OCI-LY7 (cell line): ENCODE measurements around the gene POGLUT3. TPM values are rescaled to one million over a fixed set of nuclear protein-coding genes. Genes with fewer than 3 reads are reported as not detected.

ENCODE experiments used
- BruUV-seq: library from RNA; stranded (reverse); fragments of 400-500 nt; replicated peaks from 2 replicates; lab custom pipeline; 2021; lab: Mats Ljungman, UMichigan
- CTCF ChIA-PET: fragments of 300-600 bp; sonication (Branson Sonifier 250); formaldehyde crosslinking; loops from one replicate; lab custom pipeline; 2022; ENCODE audit warnings: antibody characterized with exemption; ENCODE audit not compliant: unreplicated experiment; lab: Charles Lee
- POLR2A ChIA-PET: fragments of 300-600 bp; sonication (Branson Sonifier 250); formaldehyde crosslinking; loops from one replicate; lab custom pipeline; 2022; ENCODE audit warnings: antibody characterized with exemption; lab: Charles Lee
- DNase-seq: peaks from one replicate; pipeline ENCODE4 v3.0.0-alpha.2; 2015; ENCODE audit warnings: low spot score
- H2AFZ ChIP-seq: fragments of 200-600 bp; sonication (generic), shearing (Covaris generic); 2 replicates; pipeline ENCODE4 v1.6.1; 2014; ENCODE audit warnings: mild to moderate bottlenecking, antibody characterized with exemption, low read length, moderate library complexity
- H3K27ac ChIP-seq: fragments of 200-600 bp; sonication (generic); 2 replicates; pipeline ENCODE4 v1.5.1; 2014; ENCODE audit warnings: mixed run types, low read depth, mild to moderate bottlenecking, moderate library complexity, low read length, inconsistent platforms; ENCODE audit not compliant: poor library complexity, severe bottlenecking
- H3K36me3 ChIP-seq: fragments of 200-600 bp; sonication (generic); 2 replicates; pipeline ENCODE4 v1.6.1; 2014; ENCODE audit warnings: mild to moderate bottlenecking, antibody characterized with exemption, low read length, moderate library complexity, mixed read lengths; ENCODE audit not compliant: insufficient read depth
- H3K4me1 ChIP-seq: fragments of 200-600 bp; sonication (generic); 2 replicates; pipeline ENCODE4 v1.5.1; 2014; ENCODE audit warnings: mild to moderate bottlenecking, low read length; ENCODE audit not compliant: insufficient read depth, poor library complexity, severe bottlenecking
- H3K4me2 ChIP-seq: fragments of 200-600 bp; sonication (generic); 2 replicates; pipeline ENCODE4 v1.6.1; 2014; ENCODE audit warnings: mild to moderate bottlenecking, low read length
- H3K4me3 ChIP-seq: fragments of 200-600 bp; sonication (generic); 2 replicates; pipeline ENCODE4 v1.5.1; 2014; ENCODE audit warnings: mild to moderate bottlenecking, low read depth, low read length; ENCODE audit not compliant: poor library complexity, severe bottlenecking
- H3K79me2 ChIP-seq: fragments of 200-600 bp; sonication (generic); 2 replicates; pipeline ENCODE4 v1.6.1; 2016; ENCODE audit warnings: low read depth, mild to moderate bottlenecking, low read length, moderate library complexity, mixed read lengths; ENCODE audit not compliant: insufficient read depth
- H3K9me2 ChIP-seq: fragments of 200-600 bp; sonication (generic); 2 replicates; pipeline ENCODE4 v1.6.1; 2016; ENCODE audit warnings: mild to moderate bottlenecking, low read length, mixed read lengths; ENCODE audit not compliant: insufficient read depth
- H3K9me3 ChIP-seq: fragments of 200-600 bp; sonication (generic); 2 replicates; pipeline ENCODE4 v1.6.1; 2014; ENCODE audit warnings: mild to moderate bottlenecking, mixed run types, low read length, mixed read lengths
- H4K20me1 ChIP-seq: fragments of 200-600 bp; sonication (generic); 2 replicates; pipeline ENCODE4 v1.6.1; 2014; ENCODE audit warnings: mild to moderate bottlenecking, antibody characterized with exemption, low read length, moderate library complexity, mixed read lengths; ENCODE audit not compliant: insufficient read depth
- CTCF ChIP-seq: fragments of 200-600 bp; sonication (generic); conservative IDR thresholded peaks from 2 replicates; pipeline ENCODE4 v1.5.1; 2014; ENCODE audit warnings: mild to moderate bottlenecking, antibody characterized with exemption, low read length, moderate library complexity, mixed read lengths
- EZH2phosphoT487 ChIP-seq: fragments of 200-600 bp; sonication (generic); IDR thresholded peaks from 2 replicates; pipeline ENCODE4 v1.6.1; 2018; ENCODE audit warnings: low read depth, borderline replicate concordance, mild to moderate bottlenecking, mixed run types, antibody characterized with exemption, low read length, moderate library complexity, mixed read lengths
- intact Hi-C: fragments of 100-400 bp; cut with micrococcal nuclease; formaldehyde crosslinking; loops from one replicate; pipeline ENCODE4 v1.10.0; 2022; ENCODE audit not compliant: unreplicated experiment
- total RNA-seq, 2 experiments: library from RNA; depleted of rRNA in 1 of 2; stranded (reverse); fragments of >200 nt in 1 of 2; shearing (Covaris generic) in 1 of 2; gene quantifications; 2 replicates each; pipeline ENCODE4 v1.2.3, GENCODE V29; 2014 to 2022

Gene POGLUT3
- total RNA-seq, 2 experiments from 2014 or later: not detected

DNA sequence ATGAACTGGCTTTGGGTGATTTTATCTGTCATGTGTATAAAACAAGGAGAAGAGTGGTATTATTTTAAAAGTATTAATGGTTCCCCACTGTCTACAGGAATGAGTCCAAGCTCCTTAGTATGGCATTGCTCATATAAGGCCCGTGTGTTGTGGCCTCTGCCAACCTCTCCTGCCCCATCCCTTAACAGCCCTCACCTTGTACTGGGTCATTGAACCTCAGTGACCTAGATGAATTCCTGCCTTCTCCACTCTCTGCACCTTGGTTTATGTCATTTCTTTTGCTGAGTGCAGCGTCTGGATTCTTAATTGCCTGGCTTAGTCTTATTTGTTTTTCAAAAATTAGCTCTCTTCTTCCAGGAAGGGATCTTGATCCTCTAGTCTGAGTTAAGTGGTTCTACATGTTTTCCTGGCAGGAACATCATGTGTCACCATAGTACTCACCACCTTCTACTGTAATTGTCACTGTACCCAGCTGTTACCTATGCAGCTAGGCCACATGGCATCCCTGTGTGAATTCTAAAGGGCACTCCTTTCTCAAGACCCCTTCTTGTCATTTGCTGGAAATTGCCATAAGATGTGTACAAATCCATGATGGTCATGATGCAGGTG, 36.2 kb upstream of the POGLUT3 start:
- intact Hi-C loops: no loop called here
- Histone ChIP-seq H3K4me2 (no peak overlapping the region), H3K79me2 (no peaks in the 10 kb centered on the region), H4K20me1 (no peaks in the 10 kb centered on the region), H3K9me3 (no peaks in the 10 kb centered on the region), H3K27ac (no peak overlapping the region), H3K36me3 (no peaks in the 10 kb centered on the region), H3K4me3 (no peak overlapping the region), H3K4me1 (no peaks in the 10 kb centered on the region), H2AFZ (no peak overlapping the region), H3K9me2 (no peaks in the 10 kb centered on the region)
- ChIA-PET CTCF (no interaction called here), POLR2A (interaction anchor here (0.5 kb wide), 1 partner anchor 752 kb away, joined by 7 read pairs; no protein-coding TSS in a partner anchor)
- TF ChIP-seq EZH2phosphoT487 (no peak), CTCF (no peak)
- no peak for DNase-seq
- BruUV-seq: no TSS peak

DNA sequence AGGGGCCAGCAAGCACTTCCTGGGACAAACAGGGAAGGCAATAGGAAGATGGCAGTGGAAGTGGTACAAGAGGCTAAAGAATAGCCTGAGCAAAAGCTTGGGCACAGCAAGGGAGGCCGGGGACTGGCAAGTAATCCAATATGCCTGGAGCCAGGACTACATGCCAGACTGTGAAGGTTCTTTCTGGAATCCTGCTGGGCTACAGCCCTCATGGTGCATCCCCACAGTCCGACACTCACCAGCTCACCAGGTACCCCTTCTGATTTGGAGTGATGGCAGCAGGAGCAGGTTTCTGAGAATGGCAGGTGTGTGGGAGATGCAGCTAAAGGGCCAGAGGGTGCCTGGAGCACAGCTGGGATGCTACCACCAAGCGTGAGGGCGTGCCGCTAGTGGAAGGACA, 32.2 kb upstream of the POGLUT3 start:
- TF ChIP-seq CTCF (no peak), EZH2phosphoT487 (no peak)
- H3K4me3 ChIP-seq: no peak overlapping the region
- H3K9me2 ChIP-seq: no peaks in the 10 kb centered on the region
- no peak for DNase-seq
- POLR2A ChIA-PET: interaction anchor here (0.5 to 0.7 kb wide), 3 partner anchors 39 to 335 kb away, joined by 3 to 4 read pairs (median 3); no protein-coding TSS in a partner anchor
- H4K20me1 ChIP-seq: no peaks in the 10 kb centered on the region
- H3K36me3 ChIP-seq: no peaks in the 10 kb centered on the region
- CTCF ChIA-PET: no interaction called here
- no peak overlapping the region for H3K4me2 ChIP-seq
- no peaks in the 10 kb centered on the region for H3K79me2 ChIP-seq
- no peak overlapping the region for H2AFZ ChIP-seq
- intact Hi-C loops: no loop called here
- no peaks in the 10 kb centered on the region for H3K9me3 ChIP-seq
- no peak overlapping the region for H3K27ac ChIP-seq
- H3K4me1 ChIP-seq: no peaks in the 10 kb centered on the region
- no TSS peak for BruUV-seq

- ChIA-PET CTCF (no interaction called here), POLR2A (no interaction called here)
- H3K4me3 ChIP-seq: no peak overlapping the region
- no peak overlapping the region for H2AFZ ChIP-seq
- no peaks in the 10 kb centered on the region for H3K9me2 ChIP-seq
- no peaks in the 10 kb centered on the region for H4K20me1 ChIP-seq
- H3K9me3 ChIP-seq: no peaks in the 10 kb centered on the region
- no peak for DNase-seq
- no peaks in the 10 kb centered on the region for H3K4me1 ChIP-seq
- no TSS peak for BruUV-seq
- TF ChIP-seq EZH2phosphoT487 (no peak), CTCF (no peak)
- H3K4me2 ChIP-seq: no peak overlapping the region
- H3K79me2 ChIP-seq: no peaks in the 10 kb centered on the region
- H3K27ac ChIP-seq: no peak overlapping the region
- H3K36me3 ChIP-seq: no peaks in the 10 kb centered on the region
- intact Hi-C loops: no loop called here
Measured at GRCh38 chr11:108527382-108527781, 29.2 kb upstream of the POGLUT3 start.
